Testis (tissue), 3 donors: Measurements from ENCODE around the gene GFRA1. TPM values are rescaled to one million over a fixed set of nuclear protein-coding genes. Genes with fewer than 3 reads are reported as not detected.

ENCODE experiments used
- DNase-seq: peaks from one replicate; pipeline ENCODE4 v3.0.0-alpha.2; 2019
- H3K27ac ChIP-seq, 2 donors: fragments of 200-600 bp; sonication (generic); one replicate each; pipeline ENCODE4 v1.5.1; 2019
- H3K27me3 ChIP-seq: fragments of 200-600 bp; sonication (generic); one replicate; pipeline ENCODE4 v1.5.1; 2019
- H3K36me3 ChIP-seq: fragments of 200-600 bp; sonication (generic); one replicate; pipeline ENCODE4 v1.5.1; 2017; ENCODE audit warnings: low read depth; ENCODE audit errors: missing control alignments
- H3K4me1 ChIP-seq: fragments of 200-600 bp; sonication (generic); one replicate; pipeline ENCODE4 v1.5.1; 2019
- H3K4me3 ChIP-seq, 2 donors: fragments of 200-600 bp; sonication (generic); one replicate each; pipeline ENCODE4 v1.5.1; 2017 to 2019
- H3K9me3 ChIP-seq: fragments of 200-600 bp; sonication (generic); one replicate; pipeline ENCODE4 v1.5.1; 2017
- POLR2A ChIP-seq: fragments of 450-650 bp; IDR thresholded peaks from one replicate; pipeline ENCODE4 v1.6.1; 2017; ENCODE audit warnings: antibody characterized with exemption, mild to moderate bottlenecking, moderate library complexity
- WGBS, 2 donors: methylation state at CpG; one replicate each; pipeline ENCODE4 v1.1.5; 2018; 5-methylcytosine and 5-hydroxymethylcytosine counted together
- intact Hi-C: fragments of 100-400 bp; cut with DNase I; formaldehyde crosslinking; loops from one replicate; pipeline ENCODE4 v1.15.1; 2023; ENCODE audit warnings: low total_unique reads
- polyA plus RNA-seq: library from polyadenylated mRNA; stranded (reverse); fragments of 350-450 nt; fragmentation: Illumina TruSeq; extraction: RNeasy Lipid Tissue Mini Kit (QIAGEN cat#74804); gene quantifications from one replicate; pipeline ENCODE4 v1.2.3, GENCODE V29; 2014; ENCODE audit warnings: low read depth, low replicate concordance; ENCODE audit not compliant: insufficient read depth
- total RNA-seq, 2 donors: library from RNA; depleted of rRNA; stranded (reverse); fragments of >200 nt; gene quantifications; one replicate each; pipeline ENCODE4 v1.2.3, GENCODE V29; 2016
- TF ChIP-seq, protein P1 (sequence below), 3 experiments: fragments of 450-650 bp in 2 of 3; fragments of 200-600 bp in 1 of 3; sonication (generic) in 1 of 3; IDR thresholded peaks; one replicate each; pipeline ENCODE4 v1.5.1; 2016 to 2019; ENCODE audit warnings: antibody characterized with exemption in 3 of 3, mild to moderate bottlenecking in 2 of 3, moderate library complexity in 1 of 3

The GFRA1 gene
- total and polyA plus RNA-seq, 3 donors from 2014 or later: 8.6 to 23.8 (median 17.7) TPM

GRCh38 chr10:116110736-116111135 is 162.3 kb downstream of the GFRA1 start:
- TF ChIP-seq POLR2A: no peak
- TF ChIP-seq, protein P1, sequence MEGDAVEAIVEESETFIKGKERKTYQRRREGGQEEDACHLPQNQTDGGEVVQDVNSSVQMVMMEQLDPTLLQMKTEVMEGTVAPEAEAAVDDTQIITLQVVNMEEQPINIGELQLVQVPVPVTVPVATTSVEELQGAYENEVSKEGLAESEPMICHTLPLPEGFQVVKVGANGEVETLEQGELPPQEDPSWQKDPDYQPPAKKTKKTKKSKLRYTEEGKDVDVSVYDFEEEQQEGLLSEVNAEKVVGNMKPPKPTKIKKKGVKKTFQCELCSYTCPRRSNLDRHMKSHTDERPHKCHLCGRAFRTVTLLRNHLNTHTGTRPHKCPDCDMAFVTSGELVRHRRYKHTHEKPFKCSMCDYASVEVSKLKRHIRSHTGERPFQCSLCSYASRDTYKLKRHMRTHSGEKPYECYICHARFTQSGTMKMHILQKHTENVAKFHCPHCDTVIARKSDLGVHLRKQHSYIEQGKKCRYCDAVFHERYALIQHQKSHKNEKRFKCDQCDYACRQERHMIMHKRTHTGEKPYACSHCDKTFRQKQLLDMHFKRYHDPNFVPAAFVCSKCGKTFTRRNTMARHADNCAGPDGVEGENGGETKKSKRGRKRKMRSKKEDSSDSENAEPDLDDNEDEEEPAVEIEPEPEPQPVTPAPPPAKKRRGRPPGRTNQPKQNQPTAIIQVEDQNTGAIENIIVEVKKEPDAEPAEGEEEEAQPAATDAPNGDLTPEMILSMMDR (IDR thresholded peaks at IDR 0.05): no peak
- H3K9me3 ChIP-seq: no peaks in the 10 kb centered on the region
- H3K27me3 ChIP-seq: no peaks in the 10 kb centered on the region
- intact Hi-C loops: no loop called here
- 82 to 88% methylated on average over 4 of the region's 4 CpGs for WGBS, 2 donors
- DNase-seq: no peak
- no peak overlapping the region for H3K4me3 ChIP-seq
- no peak overlapping the region for H3K27ac ChIP-seq
- no peaks in the 10 kb centered on the region for H3K4me1 ChIP-seq
- H3K36me3 ChIP-seq: no peaks in the 10 kb centered on the region

GRCh38 chr10:116109881-116110280 is 163.1 kb downstream of the GFRA1 start:
- TF ChIP-seq, protein P1 (IDR thresholded peaks at IDR 0.05): no peak
- TF ChIP-seq POLR2A: no peak
- WGBS, 2 donors: 75 to 97% methylated on average over 2 of the region's 2 CpGs
- no peak overlapping the region for H3K4me3 ChIP-seq
- intact Hi-C loops: no loop called here
- no peaks in the 10 kb centered on the region for H3K36me3 ChIP-seq
- no peaks in the 10 kb centered on the region for H3K4me1 ChIP-seq
- no peaks in the 10 kb centered on the region for H3K27me3 ChIP-seq
- H3K9me3 ChIP-seq: no peaks in the 10 kb centered on the region
- H3K27ac ChIP-seq: no peak overlapping the region
- no peak for DNase-seq

GRCh38 chr10:116109481-116109880 is 163.5 kb downstream of the GFRA1 start:
- no peak overlapping the region for H3K27ac ChIP-seq
- no peaks in the 10 kb centered on the region for H3K27me3 ChIP-seq
- H3K36me3 ChIP-seq: no peaks in the 10 kb centered on the region
- no peak for DNase-seq
- no peaks in the 10 kb centered on the region for H3K9me3 ChIP-seq
- intact Hi-C loops: no loop called here
- TF ChIP-seq, protein P1 (IDR thresholded peaks at IDR 0.05): no peak
- no peak for TF ChIP-seq POLR2A
- H3K4me1 ChIP-seq: no peaks in the 10 kb centered on the region
- no peak overlapping the region for H3K4me3 ChIP-seq
- 93 to 95% methylated on average over 8 of the region's 8 CpGs for WGBS, 2 donors

DNA sequence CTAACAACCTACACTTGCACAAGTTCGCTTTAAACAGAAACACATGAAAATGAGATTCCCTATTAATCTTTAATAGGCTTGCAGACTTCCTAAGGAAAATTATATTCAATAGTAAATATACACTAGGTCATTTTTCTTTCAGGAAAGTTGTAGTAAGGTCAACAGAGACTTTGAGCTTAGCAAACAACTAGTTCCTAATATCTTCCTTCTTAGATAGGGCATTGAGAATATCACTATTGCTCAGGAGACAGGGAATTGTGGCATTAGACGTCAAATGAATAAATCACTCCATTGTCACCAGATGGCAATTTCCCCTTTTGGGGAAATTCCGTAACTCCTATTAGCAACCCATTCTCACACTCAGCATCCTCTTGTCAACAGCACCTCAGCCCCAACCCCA is 164.9 kb downstream of the GFRA1 start:
- DNase-seq: no peak
- WGBS, 2 donors: 68 to 77% methylated on average over 3 of the region's 3 CpGs

GRCh38 chr10:116106611-116107010 is 166.4 kb downstream of the GFRA1 start:
- no peak overlapping the region for H3K4me3 ChIP-seq
- 91 to 93% methylated on average over 5 of the region's 5 CpGs for WGBS, 2 donors

More for the DNA sequence above, 164.9 kb downstream of the GFRA1 start:
- H3K4me3 ChIP-seq: no peak overlapping the region
- TF ChIP-seq, protein P1 (IDR thresholded peaks at IDR 0.05): no peak
- no peak for TF ChIP-seq POLR2A
- no peaks in the 10 kb centered on the region for H3K9me3 ChIP-seq
- H3K4me1 ChIP-seq: no peaks in the 10 kb centered on the region
- intact Hi-C loops: no loop called here
- H3K27me3 ChIP-seq: no peaks in the 10 kb centered on the region
- no peaks in the 10 kb centered on the region for H3K36me3 ChIP-seq
- no peak overlapping the region for H3K27ac ChIP-seq

More at GRCh38 chr10:116106611-116107010, 166.4 kb downstream of the GFRA1 start:
- no peaks in the 10 kb centered on the region for H3K36me3 ChIP-seq
- no peak overlapping the region for H3K27ac ChIP-seq
- no peak for DNase-seq
- no peaks in the 10 kb centered on the region for H3K27me3 ChIP-seq
- TF ChIP-seq POLR2A: no peak
- TF ChIP-seq, protein P1 (IDR thresholded peaks at IDR 0.05): no peak
- intact Hi-C loops: no loop called here
- H3K9me3 ChIP-seq: no peaks in the 10 kb centered on the region
- H3K4me1 ChIP-seq: no peaks in the 10 kb centered on the region
